NOMO-1 treated with dmso at 0.1 percent for 144 hours (cell line): ENCODE measurements around the gene SLIT3.

Experiments
- DNase-seq: peaks from one replicate; lab custom pipeline; 2025; ENCODE audit not compliant: unreplicated experiment; lab: John Stamatoyannopoulos, UW

SLIT3 gene

DNA sequence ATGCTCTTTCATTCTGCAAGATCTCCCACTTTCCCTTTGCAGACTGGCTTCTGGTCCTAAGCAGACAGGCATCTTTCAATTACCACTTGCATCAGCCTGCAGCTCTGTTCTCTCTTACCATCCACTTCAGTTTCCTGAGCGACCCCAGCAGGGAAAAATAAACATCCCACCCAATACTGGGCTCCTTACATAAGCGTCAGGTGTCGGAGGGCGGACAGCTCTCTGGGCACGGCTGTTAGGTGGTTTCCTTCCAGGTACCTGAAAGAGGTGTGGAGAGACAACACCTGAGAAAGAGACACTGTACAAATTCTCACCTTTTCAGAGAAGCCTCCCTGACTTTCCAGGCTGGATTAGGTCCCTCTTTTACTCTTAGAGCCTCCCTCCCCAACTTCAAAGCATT lies 576.7 kb downstream of the SLIT3 start:
- DNase-seq, result no peak

DNA sequence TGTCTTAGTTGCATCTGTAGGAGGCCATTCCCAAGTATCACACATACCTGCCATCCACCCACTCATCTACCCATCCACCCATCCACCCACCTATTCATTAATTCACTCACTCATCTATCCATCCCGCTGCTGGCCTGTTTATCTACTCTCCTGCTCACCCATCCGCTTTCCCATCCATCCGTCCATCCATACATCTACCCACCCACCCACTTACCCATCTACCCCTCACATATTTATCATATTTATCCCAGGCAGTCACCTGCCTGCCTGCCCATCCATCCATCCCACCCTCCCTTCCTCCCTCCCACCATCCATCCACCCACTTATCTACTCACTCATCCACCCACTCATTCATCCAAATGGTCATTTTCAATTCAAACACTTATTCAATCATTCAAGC lies 577.9 kb downstream of the SLIT3 start:
- no peak for DNase-seq

DNA sequence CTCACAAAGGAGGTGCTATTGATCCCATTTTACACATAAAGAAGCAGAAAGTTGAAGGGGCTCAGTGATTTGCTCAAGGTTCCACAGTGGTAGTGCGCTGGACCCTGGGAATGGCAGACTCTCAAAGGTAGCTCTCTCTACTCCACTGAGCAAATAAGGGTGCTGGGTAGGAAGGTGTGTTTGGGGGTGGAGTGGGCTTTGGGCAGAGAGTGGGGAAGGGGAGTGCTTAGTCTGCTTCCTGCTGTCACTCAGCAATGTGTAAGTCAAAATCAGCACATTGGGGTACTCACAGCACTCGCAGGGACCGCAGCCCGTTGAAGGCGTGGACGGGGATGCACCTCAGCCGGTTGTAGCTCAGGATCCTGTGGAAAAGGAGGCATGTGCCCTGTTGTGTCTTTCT lies 579.0 kb downstream of the SLIT3 start:
- no peak for DNase-seq

DNA sequence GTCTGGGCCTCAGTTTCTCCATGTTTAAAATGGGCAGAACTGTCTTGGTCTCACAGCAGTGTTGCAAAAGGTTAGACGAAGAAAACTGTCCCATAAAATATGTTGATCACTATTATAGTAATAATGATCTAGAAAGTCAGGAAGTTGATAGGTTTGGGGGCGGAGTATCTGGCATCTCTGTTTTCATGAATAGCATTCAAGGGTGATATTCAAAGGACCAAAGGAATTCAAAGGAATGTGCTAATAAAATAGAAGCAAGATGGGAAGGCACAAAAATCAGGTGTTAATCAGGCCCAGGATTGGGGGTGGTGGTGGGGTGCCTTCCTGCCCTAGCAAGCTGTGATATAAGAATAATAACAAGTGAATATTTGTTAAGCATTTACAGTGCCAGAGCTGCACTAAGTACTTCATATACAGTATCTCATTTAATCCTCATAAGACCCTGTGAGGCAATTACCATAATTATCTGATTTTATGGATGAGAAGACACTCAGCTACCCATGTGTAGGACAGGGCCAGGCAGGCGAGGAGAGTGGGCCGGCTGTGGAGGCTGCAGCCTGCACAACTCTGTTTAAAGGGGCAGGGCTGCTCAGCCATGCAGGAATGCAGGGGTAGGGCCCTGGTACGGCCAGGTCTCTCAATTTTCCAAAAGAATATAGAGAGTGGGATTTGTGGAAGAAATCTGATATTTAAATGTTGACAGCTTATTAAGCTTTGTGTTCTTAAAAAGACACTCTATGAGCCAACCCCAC lies 579.8 kb downstream of the SLIT3 start:
- no peak for DNase-seq

DNA sequence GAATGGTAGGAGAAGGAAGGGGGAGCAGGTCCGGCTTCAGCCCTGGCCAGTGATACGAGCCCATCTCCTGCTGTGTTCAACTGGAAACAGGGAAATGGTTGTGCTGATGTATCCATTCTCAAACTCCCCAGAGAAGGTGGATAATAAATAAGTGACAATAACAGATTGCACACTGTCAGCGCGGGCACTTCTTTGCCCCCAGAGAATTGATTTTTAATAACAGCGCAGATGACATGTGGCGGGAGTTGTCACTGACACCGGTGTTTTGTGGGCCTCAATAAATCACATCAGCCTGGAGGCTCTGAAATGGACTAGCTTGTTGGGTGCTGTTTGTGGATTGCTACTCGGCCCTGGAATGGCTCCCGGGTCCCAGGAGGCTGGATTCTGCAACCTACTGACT lies 580.4 kb downstream of the SLIT3 start:
- no peak for DNase-seq

DNA sequence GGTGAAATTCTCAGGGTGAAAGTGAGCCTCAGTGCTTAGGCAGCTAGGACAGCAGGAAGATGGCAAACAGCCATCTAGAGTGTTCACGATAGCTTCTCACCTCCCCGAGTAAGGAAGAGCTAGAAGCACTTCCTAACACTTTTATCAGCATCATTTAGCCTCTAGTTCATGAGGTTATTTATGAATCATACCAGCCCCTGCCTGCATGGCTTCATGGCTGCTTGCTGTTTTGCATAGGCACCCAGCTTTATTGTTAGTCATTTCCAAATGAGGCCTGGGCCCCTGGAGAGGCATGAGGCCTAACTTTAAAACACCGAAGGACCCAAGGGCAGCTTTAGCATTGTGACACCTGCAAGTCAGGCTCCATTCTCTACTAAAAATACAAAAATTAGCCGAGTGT lies 586.9 kb downstream of the SLIT3 start:
- DNase-seq, result no peak

DNA sequence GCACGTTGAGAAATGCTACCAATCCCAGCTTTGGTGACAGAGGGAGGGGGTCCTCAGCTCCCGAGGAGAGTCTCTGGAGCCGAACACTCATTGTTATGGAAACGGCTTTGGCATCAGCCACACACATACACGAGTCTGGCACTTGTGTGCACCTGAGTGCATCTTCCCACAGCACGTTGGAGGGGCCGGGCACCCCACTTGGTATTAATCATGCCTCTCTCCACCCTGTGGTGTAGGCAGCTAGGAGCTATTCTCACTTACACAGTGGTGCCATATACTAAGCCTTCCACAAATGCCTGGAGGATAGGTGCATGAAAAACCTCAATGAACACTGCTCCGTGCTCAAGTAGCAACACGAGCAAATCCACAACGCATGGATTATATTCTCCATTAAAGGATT lies 587.9 kb downstream of the SLIT3 start:
- no peak for DNase-seq

DNA sequence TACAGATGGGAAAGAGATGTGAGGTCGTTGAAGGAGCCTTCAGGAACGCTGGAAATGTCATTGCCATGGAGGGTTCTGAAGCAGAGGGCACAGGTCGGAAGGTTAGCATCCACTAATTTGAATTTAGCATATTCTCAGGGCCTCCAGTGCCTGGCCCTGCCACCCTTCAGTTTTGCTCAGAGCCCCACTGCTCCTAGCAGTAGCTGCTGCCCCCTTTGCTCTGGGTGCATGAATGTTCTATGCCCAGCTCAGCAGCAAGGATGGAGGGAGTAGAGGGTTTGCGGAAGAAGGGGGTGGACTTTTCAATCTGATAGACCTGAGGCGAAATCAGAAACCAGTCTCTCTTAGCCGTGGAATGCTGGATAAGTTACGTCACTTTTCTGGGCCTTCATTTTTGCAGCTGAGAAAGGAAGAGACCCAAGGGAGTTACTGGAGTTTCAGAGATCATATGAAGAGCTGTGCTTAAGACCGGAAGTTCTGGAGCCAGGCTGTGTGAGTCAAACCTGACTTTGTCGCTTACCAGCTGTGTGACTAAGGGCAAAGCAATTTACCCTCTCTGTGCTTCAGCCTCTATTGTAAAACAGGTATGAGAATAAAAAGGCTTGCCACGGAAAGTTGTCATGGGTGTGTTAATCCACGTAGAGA lies 588.5 kb downstream of the SLIT3 start:
- no peak for DNase-seq

DNA sequence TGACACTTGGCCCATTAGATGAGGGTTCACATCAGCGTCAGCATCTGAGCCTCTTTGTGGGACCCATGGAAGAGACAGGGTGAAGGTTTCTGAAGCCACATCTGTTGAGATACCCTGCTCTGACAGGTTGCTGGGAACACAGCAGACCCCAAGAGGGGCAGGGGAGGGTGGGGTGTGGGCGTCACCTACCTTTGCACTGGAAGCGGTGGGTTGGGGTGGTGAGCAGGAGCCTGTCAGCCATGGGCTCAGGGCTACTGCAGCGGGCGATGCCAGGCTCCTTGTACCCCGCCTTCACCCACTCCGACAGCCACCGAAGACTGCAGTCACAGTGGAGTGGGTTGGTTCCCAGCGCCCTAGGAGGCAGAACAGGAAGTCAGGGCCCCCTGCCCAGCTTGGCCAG lies 590.2 kb downstream of the SLIT3 start:
- no peak for DNase-seq

DNA sequence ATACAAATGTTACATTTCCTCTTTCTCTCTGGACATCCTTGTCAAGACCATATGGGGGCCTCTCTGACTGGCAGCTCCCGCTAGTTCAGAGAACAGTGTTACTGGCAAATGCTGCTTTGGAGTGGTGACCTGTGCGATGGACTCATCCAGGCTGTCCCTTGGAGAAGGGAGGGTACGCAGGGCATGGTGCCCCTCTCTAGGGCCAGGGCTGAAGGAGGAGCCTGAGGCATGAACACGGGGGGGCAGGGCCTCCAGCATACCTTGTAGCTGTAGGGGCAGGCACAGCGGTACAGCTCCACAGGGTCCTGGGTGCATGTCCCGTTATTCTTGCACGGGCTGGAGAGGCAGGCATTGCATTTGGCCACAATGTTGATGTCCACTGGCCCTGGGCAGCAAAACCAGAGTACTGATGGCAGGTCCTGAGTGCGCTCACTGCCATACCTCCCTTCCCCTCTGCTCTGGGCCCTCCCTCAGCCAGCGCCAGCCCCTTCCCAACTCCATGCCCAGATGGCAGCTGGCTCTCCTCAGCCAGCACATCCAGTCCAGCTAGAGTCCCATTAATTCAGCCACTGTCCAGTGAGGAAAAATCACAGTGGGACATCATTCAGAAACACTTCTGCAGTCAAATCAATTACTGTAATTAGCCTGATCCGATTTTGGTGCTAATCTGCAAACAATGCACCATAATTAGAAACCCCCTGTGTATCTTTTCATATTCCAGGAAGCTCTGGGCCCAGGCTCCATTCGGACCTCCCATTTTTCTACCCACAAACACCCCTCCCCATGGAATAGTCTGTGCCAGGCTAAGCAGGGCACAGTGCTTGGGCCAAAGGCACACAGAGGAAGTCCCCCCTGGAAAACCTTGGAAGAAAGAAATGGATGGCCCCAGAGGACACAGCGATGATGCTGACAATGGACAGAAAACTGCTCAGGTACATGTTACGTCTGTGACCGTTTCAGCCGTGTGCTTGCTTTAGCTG lies 592.9 kb downstream of the SLIT3 start:
- DNase-seq, result no peak

DNA sequence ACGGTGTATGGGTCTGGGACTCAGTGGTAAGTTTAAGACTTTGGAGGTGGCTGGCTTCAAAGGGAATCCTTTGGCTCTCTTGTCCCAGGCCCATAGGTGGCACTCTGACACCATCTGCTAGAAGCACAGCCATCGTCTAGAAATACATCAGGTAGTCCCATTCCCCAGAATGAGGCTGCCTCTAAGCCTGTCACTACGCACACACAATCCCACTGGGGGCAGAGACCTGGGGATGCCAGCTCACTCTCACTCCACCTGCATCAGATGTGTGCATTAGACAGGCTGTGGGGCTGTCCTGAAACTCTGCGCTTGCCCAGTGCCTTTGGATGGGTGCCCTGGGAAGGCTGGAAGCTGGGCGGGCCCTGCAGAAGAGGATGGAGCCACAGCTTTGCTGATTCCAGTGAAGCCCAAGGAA lies 594.3 kb downstream of the SLIT3 start:
- DNase-seq, result no peak

DNA sequence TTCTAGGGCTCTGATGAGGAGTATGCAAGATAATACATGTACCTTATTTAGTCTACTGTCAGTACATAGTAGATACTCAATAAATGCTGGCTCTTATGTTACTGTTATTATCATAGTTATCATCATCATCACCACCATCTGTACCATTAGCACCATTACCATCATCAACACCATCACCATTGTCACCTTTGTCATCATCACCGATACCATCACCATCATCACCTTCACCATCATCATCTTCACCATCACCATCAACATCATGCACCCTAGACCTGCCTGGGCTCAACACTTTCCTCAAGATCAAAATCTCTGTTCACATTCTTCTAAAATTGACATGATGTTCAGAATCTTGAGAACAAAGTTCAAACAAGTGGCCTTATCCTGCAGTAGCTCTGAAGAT lies 595.6 kb downstream of the SLIT3 start:
- no peak for DNase-seq

DNA sequence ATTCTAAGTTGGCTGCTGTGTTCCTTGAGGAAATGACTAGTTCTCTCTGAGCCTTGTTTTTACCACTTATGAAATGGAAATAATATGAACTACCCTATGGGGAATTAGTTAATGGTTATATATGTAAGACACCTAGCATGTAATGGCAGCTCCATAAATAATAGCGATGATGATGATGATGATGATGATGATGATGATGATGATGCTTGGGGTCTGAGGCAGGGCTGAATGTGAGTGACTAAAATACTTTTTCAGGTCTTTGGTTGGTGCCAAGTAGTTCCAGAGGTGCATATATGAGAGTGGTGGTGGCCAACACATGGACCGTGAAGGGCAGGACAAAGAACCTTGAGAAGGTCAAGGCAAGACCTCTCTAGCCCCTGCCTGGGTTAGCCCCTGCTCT lies 598.4 kb downstream of the SLIT3 start:
- no peak for DNase-seq

DNA sequence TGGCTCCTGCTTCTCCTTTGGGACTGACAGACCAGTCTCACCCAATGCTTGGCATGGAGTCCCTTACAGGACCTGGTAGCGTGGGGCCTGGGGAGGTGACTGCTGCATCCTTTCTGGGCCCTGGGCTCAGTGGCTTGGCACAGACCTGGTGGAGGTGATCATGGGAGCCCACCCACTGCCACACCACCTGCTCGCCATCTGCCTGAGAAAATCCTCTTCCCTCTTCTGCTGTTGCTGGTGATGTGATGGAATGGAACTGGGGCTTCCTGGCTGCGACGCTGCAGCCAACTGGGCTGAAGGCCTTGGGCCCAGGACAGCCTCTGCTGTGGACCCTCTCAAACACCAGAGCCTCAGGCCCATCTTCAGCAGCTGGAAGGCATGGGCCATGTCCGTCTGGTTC lies 599.3 kb downstream of the SLIT3 start:
- no peak for DNase-seq

DNA sequence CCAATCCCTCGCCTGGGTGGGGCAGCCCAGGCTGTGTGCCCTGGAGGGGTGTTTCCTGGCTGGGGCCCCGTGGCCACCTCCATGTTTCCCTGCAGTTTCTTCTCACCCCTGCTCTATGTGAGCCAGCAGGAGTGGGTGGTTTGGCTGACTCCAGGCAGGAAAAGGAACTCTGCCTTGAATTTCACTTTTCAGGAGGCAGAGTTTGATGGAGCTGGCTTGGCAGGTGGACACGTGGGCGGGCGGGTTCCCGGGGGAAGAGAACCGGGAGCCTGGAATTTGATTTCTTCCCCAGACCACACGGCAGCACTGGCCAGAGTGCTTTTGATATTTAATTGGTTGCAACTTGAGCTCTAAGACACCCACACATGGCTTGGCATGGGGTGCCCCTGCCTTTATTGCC lies 601.9 kb downstream of the SLIT3 start:
- no peak for DNase-seq

DNA sequence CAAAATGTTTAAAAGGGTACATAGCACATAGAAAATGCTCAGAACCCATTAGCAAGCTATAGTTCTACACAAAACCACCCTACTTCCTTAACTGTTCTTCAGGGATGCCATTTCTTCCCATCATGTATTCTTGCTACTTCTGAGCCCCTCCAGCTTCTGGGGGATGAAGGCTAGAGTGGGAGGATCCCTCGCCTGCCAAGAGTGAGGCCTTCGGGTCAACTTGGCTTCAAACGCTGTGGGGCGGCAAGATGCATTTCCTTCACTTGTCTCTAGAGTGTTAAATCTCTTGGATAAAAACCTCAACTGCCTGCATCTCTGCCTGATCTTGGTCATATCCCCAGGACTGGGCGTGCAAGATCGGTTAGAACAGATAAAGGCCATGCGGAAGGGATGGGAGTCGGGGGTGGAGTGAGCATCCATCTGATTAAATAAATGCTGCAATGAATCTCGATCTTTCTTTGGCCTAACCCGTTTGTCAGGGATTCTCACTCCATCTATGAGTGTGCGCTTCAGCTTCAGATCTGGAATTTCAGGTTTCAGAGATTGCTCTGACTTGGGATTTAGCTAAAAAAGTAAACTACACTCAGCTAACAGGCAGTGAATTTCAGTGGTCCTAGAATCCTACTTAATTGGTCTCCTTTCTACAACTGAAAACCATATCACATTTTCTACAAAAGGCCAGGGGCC lies 603.8 kb downstream of the SLIT3 start:
- DNase-seq, result no peak

DNA sequence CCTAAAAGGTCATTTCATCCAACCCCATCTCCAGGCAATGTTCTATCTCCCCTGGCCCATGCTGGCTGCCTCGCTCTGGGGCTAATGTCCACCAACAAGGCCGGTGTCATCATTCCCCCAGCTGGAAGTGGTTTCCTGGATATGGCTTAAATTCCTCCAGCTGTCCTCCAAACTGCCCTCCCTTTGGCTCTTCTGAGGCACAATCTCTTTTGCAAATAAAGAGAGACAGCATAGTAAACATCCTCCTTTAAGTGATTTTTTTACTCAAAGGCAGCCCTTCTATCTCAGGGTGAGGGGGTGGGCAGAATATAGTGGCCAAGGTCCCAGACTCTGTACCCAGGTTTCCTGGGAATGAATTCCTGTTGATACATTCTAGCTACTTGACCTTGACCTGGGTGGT lies 604.3 kb downstream of the SLIT3 start:
- no peak for DNase-seq

DNA sequence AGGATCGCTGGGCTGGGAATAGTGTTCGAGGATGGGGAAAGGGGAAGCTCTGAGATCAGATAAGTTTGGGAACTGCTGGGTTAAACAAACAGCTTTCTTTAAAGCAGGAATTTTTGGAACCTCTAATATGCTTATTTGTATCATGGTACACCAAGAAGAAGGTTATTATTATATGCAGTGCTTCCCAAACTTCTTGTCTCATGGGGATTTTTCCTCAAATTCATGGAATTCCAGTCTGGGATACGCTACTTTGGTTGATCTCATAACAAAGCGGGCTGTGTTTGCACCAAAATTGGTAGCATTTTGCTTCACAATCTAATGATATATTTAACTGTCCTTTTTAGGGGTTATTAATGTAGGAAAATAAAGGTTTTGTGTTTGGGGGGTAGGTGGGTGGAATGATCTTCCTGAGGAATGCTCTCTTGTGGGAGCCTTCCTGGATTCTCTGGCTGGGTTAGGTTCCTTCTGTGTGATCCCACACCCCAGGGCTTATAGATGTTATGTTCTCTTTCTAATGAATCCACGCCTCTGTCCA lies 605.6 kb downstream of the SLIT3 start:
- no peak for DNase-seq

DNA sequence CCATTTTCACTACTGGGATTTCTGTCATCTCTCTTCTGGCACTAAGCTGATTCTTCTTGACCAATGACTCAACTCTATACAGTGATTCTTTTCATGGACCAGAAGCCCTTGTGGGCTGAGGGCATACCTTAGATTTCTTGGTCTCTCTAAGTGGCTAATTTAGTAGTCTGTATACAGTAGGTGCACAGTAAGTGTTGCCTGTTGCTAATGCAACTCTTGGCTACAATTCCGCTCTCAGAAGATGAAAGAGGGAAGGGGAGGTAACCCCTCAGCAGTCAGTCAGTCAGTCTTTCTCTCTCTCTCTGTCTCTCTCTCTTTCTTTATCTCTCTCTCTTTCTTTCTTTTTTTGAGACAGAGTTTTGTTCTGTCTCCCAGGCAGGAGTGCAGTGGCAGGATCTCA lies 606.6 kb downstream of the SLIT3 start:
- no peak for DNase-seq

DNA sequence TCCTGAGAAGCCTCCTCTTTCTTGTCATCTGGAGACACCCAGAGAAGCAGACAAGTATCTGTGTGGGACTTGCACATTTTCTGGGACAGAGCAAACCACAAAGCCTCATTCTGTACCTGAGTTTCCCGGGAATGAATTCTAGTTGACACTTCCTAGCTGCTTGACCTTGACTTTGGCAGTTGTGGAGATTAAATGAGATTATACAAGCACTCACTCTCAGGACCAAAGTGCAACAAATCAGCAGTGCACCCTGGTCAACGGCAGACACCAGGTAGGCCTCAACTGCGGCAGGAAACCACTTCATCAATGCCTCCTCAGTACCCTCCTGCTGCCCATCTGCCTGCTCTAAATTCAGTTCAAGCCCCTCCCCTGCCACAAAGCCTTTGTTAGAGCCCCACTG lies 607.1 kb downstream of the SLIT3 start:
- no peak for DNase-seq

DNA sequence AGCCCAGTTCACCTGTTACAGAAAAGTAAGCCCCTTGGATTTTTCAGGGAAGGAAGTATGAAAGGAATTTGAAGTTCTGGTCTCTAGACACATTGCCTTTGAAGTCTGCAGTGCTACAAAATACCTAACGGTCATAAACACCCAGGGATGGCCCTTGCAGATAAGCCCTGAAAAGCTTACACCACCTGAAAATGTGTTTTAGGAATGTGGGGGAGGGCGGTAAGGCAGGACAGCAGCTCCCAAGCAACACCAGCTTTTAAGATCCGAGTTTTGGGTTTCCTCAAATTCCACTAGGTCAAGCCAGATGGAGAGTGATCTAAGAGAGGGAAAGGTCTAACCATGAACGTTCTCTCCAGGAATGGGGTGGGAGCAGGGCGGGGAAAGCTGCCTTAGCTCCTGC lies 607.6 kb downstream of the SLIT3 start:
- DNase-seq, result no peak
